ENCODE measurements around the gene TRPM4. TPM values are rescaled to one million over a fixed set of nuclear protein-coding genes. Genes with fewer than 3 reads are reported as not detected.
A peak's percentile ranks its signal among the peaks of the same experiment; 100 is the strongest.

Gene TRPM4
- polyA plus RNA-seq, 1 donor (not counting 4 experiments of a cell fraction or from before 2014, with no cell fraction given): 16.1 TPM

DNA sequence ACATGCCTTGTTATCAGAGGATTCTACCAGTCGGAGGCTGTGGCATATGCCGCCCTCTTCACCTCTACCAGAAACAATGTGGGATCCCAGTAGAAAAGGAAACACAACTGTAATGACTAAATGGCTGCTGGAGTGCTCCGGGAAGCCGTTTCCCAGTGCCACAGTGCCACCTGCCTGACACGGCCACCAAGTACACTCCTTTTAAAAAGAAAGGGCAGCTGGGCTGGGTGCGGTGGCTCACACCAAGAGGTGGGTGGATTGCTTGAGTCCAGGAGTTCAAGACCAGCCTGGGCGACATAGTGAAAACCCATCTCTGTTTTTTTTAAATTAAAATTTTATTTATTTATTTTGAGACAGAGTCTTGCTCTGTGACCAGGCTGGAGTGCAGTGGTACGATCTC, 67.3 kb downstream of the TRPM4 start:
- H3K9me3 ChIP-seq (ENCODE audit: control insufficient read depth, low read depth, low read length): no peaks in the 10 kb centered on the region

DNA sequence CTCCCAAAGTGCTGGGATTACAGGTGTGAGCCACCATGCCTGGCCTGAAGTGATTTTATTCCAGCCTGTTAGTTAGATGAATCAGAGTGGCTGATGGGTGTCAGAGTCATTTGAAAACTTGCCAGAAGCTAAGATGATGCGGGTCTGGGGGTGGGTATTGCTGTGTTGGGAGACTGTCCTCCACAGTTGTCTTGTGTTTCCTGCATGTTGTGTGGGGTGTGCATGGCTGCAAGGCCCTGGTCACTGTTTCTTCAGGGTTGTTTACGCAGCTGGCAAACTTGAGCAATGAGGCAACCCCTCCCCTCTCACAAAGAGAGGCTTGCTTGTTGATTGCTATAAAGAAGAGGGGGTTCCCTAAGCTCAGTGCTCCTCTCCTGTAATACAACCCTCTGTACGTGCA, 71.8 kb downstream of the TRPM4 start:
- H3K4me2 ChIP-seq (ENCODE audit: control insufficient read depth, extremely low read depth, insufficient read depth, low read depth, low read length): no peak overlapping the region
- no peak for FAIRE-seq
- DNase-seq (ENCODE audit: low read depth, low spot score): no peak
- H3K79me2 ChIP-seq (ENCODE audit: control insufficient read depth, insufficient read depth, low read length): no peaks in the 10 kb centered on the region
- H3K27me3 ChIP-seq (ENCODE audit: control insufficient read depth, extremely low read depth, insufficient read depth, low read length): peaks cover 3% of the 10 kb centered on the region
- H3K36me3 ChIP-seq (ENCODE audit: control insufficient read depth in 2 of 2, extremely low read depth in 1 of 2, insufficient read depth in 2 of 2, low read length in 2 of 2): peaks cover 0 to 8% of the 10 kb centered on the region in 2 experiments
- H2AFZ ChIP-seq (ENCODE audit: control insufficient read depth, low read length): no peak overlapping the region
- H3K9me3 ChIP-seq (ENCODE audit: control insufficient read depth, low read depth, low read length): no peaks in the 10 kb centered on the region
- no peaks in the 10 kb centered on the region for H3K9me1 ChIP-seq (ENCODE audit: control insufficient read depth, extremely low read depth, insufficient read depth, low read length)
- no peak overlapping the region for H3K27ac ChIP-seq (ENCODE audit: control insufficient read depth, insufficient read depth, low read length)
- H3K4me3 ChIP-seq (ENCODE audit: control insufficient read depth in 2 of 3, extremely low read depth in 1 of 3, insufficient read depth in 2 of 3, low read depth in 1 of 3, low read length in 3 of 3): no peak overlapping the region
- TF ChIP-seq EZH2 (IDR thresholded peaks at IDR 0.05; ENCODE audit: low read length): no peak
- TF ChIP-seq, protein P1, sequence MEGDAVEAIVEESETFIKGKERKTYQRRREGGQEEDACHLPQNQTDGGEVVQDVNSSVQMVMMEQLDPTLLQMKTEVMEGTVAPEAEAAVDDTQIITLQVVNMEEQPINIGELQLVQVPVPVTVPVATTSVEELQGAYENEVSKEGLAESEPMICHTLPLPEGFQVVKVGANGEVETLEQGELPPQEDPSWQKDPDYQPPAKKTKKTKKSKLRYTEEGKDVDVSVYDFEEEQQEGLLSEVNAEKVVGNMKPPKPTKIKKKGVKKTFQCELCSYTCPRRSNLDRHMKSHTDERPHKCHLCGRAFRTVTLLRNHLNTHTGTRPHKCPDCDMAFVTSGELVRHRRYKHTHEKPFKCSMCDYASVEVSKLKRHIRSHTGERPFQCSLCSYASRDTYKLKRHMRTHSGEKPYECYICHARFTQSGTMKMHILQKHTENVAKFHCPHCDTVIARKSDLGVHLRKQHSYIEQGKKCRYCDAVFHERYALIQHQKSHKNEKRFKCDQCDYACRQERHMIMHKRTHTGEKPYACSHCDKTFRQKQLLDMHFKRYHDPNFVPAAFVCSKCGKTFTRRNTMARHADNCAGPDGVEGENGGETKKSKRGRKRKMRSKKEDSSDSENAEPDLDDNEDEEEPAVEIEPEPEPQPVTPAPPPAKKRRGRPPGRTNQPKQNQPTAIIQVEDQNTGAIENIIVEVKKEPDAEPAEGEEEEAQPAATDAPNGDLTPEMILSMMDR (optimal IDR thresholded peaks at IDR 0.05 in 1 of 3, IDR thresholded peaks at IDR 0.05 in 1 of 3, conservative IDR thresholded peaks at IDR 0.05 in 1 of 3; ENCODE audit: extremely low read depth in 1 of 3, insufficient read depth in 2 of 3, low read length in 3 of 3): no peak
- H3K4me1 ChIP-seq (ENCODE audit: control insufficient read depth, extremely low read depth, insufficient read depth, low read length): no peaks in the 10 kb centered on the region
- no peak overlapping the region for H3K9ac ChIP-seq (ENCODE audit: control insufficient read depth, extremely low read depth, insufficient read depth, low read length)
- dilution Hi-C loops (cut with MboI; ENCODE audit: extremely low pct_ligation_motif_present, low sequenced_read_pairs): no loop called here
- no peaks in the 10 kb centered on the region for H4K20me1 ChIP-seq (ENCODE audit: control insufficient read depth, extremely low read depth, insufficient read depth, low read length)

More for the DNA sequence above, 67.3 kb downstream of the TRPM4 start:
- TF ChIP-seq, protein P1 (optimal IDR thresholded peaks at IDR 0.05 in 1 of 3, IDR thresholded peaks at IDR 0.05 in 1 of 3, conservative IDR thresholded peaks at IDR 0.05 in 1 of 3; ENCODE audit: extremely low read depth in 1 of 3, insufficient read depth in 2 of 3, low read length in 3 of 3): peak; percentile 37 to 81 (median 51)
- no peak for TF ChIP-seq EZH2 (IDR thresholded peaks at IDR 0.05; ENCODE audit: low read length)
- Histone ChIP-seq H3K27ac (ENCODE audit: control insufficient read depth, insufficient read depth, low read length) (no peak overlapping the region), H3K4me3 (ENCODE audit: control insufficient read depth in 2 of 3, extremely low read depth in 1 of 3, insufficient read depth in 2 of 3, low read depth in 1 of 3, low read length in 3 of 3) (no peak overlapping the region), H3K9ac (ENCODE audit: control insufficient read depth, extremely low read depth, insufficient read depth, low read length) (no peak overlapping the region), H3K79me2 (ENCODE audit: control insufficient read depth, insufficient read depth, low read length) (no peaks in the 10 kb centered on the region), H3K27me3 (ENCODE audit: control insufficient read depth, extremely low read depth, insufficient read depth, low read length) (no peaks in the 10 kb centered on the region), H3K9me1 (ENCODE audit: control insufficient read depth, extremely low read depth, insufficient read depth, low read length) (no peaks in the 10 kb centered on the region), H4K20me1 (ENCODE audit: control insufficient read depth, extremely low read depth, insufficient read depth, low read length) (no peaks in the 10 kb centered on the region), H3K4me1 (ENCODE audit: control insufficient read depth, extremely low read depth, insufficient read depth, low read length) (no peaks in the 10 kb centered on the region), H3K36me3 (ENCODE audit: control insufficient read depth in 2 of 2, extremely low read depth in 1 of 2, insufficient read depth in 2 of 2, low read length in 2 of 2) (peaks cover 0 to 3% of the 10 kb centered on the region in 2 experiments), H3K4me2 (ENCODE audit: control insufficient read depth, extremely low read depth, insufficient read depth, low read depth, low read length) (no peak overlapping the region), H2AFZ (ENCODE audit: control insufficient read depth, low read length) (no peak overlapping the region)
- DNase-seq (ENCODE audit: low read depth, low spot score) (no peak), FAIRE-seq (no peak)
- dilution Hi-C loops (cut with MboI; ENCODE audit: extremely low pct_ligation_motif_present, low sequenced_read_pairs): no loop called here
